AG10803 (cell line): ENCODE measurements around the gene CCDC7.
"Not testable (repeated sequence)": the region's sequence is repeated elsewhere in the genome, so short reads cannot be mapped to it uniquely, and the experiment has no call there.

Experiments
- DNase-seq: peaks from one replicate; pipeline ENCODE4 v3.0.0; 2010; ENCODE audit warnings: low read depth
- H3K4me3 ChIP-seq: 2 replicates; pipeline ENCODE4 v1.5.1; 2011; ENCODE audit warnings: mild to moderate bottlenecking, low read length, control low read depth
- CTCF ChIP-seq: conservative IDR thresholded peaks from 2 replicates; pipeline ENCODE4 v1.5.1; 2011; ENCODE audit warnings: mild to moderate bottlenecking, low read length, control low read depth, inconsistent platforms

Gene CCDC7

DNA sequence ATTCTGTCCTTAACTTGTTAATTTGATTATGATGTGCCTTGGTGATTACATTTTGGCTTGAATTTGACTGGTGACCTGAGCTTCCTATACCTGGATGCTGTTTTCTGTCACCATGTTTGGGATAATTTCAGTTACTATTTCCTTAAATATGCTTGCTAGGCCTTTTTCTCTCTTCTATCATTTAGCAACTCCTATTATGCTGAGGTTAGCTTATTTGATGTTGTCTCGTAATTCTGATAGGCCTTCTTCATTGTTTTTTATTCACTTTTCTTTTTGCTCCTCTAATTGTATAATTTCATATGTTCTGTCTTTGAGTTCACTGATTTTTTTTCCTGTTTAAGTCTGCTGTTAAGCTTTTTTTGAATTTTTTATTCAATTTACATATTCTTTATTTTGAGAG is 327.2 kb downstream of the CCDC7 start:
- no peak overlapping the region for H3K4me3 ChIP-seq
- no peak for TF ChIP-seq CTCF
- DNase-seq: no peak

DNA sequence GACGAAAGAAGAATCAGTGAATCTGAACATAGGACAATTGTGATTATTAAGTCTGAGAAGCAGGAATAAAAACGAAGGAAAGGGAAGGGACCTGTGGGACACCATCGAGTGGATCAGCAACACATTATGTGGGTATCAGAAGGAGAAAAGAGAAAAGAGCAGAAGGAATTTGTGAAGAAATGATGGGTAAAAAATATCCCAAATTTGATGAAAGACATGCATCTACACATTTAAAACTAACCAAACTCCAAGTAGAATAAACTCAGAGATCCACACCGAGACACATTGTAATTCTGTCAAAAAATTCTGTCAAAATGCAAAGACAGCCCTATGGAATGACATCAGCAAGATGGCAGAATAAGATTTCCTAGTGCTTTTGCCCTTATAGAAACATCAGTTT is 341.0 kb downstream of the CCDC7 start:
- no peak for TF ChIP-seq CTCF
- no peak for DNase-seq
- no peak overlapping the region for H3K4me3 ChIP-seq

DNA sequence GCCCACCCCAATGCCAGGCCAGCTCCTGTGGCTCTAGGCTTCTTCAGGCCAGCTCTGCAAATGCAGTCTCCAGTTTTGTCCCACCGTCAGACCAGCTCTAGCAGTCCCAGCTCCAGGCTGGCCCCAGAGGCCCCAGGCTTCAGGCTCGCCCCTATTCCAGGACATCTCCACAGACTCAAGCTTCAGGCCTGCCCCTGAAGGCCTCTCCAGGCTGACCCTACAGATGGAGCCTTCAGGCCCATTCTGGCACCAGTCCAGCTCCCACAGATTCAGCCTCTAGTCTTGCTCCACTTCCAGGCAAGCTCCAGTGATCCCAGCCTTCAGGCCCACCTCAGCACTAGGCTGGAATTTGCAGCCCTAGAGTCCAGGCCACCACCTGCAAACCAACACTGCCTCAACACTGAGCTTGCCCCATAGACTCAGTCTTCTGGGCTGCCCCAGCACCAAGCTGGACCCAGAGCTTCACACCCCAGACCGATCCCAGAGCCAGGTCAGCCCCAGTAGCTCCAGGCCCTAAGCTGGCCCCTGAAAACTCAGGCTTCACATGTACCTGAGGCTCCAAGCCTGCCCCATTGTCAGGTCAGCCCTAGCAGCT is 341.8 kb downstream of the CCDC7 start:
- no peak overlapping the region for H3K4me3 ChIP-seq
- TF ChIP-seq CTCF: no peak
- DNase-seq: no peak

- H3K4me3 ChIP-seq: no peak overlapping the region
- TF ChIP-seq CTCF: no peak
- no peak for DNase-seq
These were observed 342.4 kb downstream of the CCDC7 start for GRCh38 chr10:32788359-32788758.

DNA sequence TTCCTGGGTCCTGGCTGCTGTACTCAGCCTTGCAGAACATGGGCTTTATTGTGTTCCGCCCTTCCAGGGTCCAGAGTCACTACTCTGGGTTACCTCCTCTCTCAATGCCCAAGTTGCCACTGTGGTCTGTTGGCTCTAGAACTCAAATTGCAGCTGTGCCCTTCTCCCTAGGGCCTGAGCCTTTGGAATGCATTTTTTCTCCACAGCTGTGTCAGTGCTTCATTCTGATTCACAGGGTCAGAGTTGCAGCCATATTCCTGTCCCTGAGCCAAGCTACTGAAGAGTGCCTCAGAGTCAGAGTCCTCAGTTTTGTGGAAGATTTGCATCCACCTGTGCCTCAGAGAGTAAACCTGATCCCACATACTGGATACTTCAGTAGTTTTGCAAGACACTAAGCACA is 344.5 kb downstream of the CCDC7 start:
- no peak overlapping the region for H3K4me3 ChIP-seq
- peak; percentile 36 for DNase-seq
- TF ChIP-seq CTCF: no peak

- no peak overlapping the region for H3K4me3 ChIP-seq
- TF ChIP-seq CTCF: no peak
- DNase-seq: no peak
These were observed 347.1 kb downstream of the CCDC7 start for GRCh38 chr10:32793033-32793432.

GRCh38 chr10:32795598-32796183 is 349.8 kb downstream of the CCDC7 start:
- peak; percentile 76 for TF ChIP-seq CTCF
- H3K4me3 ChIP-seq: no peak overlapping the region
- peak; percentile 34 for DNase-seq

GRCh38 chr10:32797393-32797792 is 351.5 kb downstream of the CCDC7 start:
- DNase-seq, H3K4me3 ChIP-seq: not testable (repeated sequence)
